H9 (cell line): ENCODE data around the gene CD2AP. TPM values are rescaled to one million over a fixed set of nuclear protein-coding genes. Genes with fewer than 3 reads are reported as not detected.

Experiments used
- DNase-seq: peaks from one replicate; pipeline ENCODE4 v3.0.0-alpha.2; 2017
- H2AFZ ChIP-seq: one replicate; pipeline ENCODE4 v1.6.1; 2013; ENCODE audit warnings: mild to moderate bottlenecking, low read length, control low read depth, moderate library complexity
- H2AK5ac ChIP-seq: 2 replicates; pipeline ENCODE4 v1.6.1; 2013; ENCODE audit warnings: low read length, control low read depth, mixed read lengths; ENCODE audit not compliant: insufficient read length
- H2BK120ac ChIP-seq: one replicate; pipeline ENCODE4 v1.6.1; 2013; ENCODE audit warnings: low read depth, mild to moderate bottlenecking, low read length, control low read depth, inconsistent platforms; ENCODE audit not compliant: poor library complexity, severe bottlenecking
- H2BK12ac ChIP-seq: 2 replicates; pipeline ENCODE4 v1.6.1; 2013; ENCODE audit warnings: low read length, control low read depth, mixed read lengths, low read depth; ENCODE audit not compliant: insufficient read length
- H2BK15ac ChIP-seq: 2 replicates; pipeline ENCODE4 v1.6.1; 2013; ENCODE audit warnings: low read depth, low read length, control low read depth
- H2BK20ac ChIP-seq: one replicate; pipeline ENCODE4 v1.6.1; 2013; ENCODE audit warnings: low read depth, mild to moderate bottlenecking, low read length, control low read depth, inconsistent platforms; ENCODE audit not compliant: poor library complexity, severe bottlenecking
- H2BK5ac ChIP-seq: 2 replicates; pipeline ENCODE4 v1.6.1; 2013; ENCODE audit warnings: low read length, control low read depth, mixed read lengths; ENCODE audit not compliant: insufficient read length
- H3K14ac ChIP-seq: 2 replicates; pipeline ENCODE4 v1.6.1; 2013; ENCODE audit warnings: low read length, control low read depth; ENCODE audit not compliant: insufficient read depth
- H3K18ac ChIP-seq: 2 replicates; pipeline ENCODE4 v1.6.1; 2013; ENCODE audit warnings: low read depth, mild to moderate bottlenecking, mixed read lengths, low read length, control low read depth; ENCODE audit not compliant: insufficient read length
- H3K23ac ChIP-seq: 2 replicates; pipeline ENCODE4 v1.6.1; 2013; ENCODE audit warnings: low read length, control low read depth, mixed read lengths, low read depth; ENCODE audit not compliant: insufficient read length
- H3K23me2 ChIP-seq: 2 replicates; pipeline ENCODE4 v1.6.1; 2013; ENCODE audit warnings: low read depth, mild to moderate bottlenecking, mixed read lengths, low read length, control low read depth; ENCODE audit not compliant: insufficient read length, poor library complexity, severe bottlenecking
- H3K27ac ChIP-seq: 2 replicates; pipeline ENCODE4 v1.5.1; 2013; ENCODE audit warnings: low read length, control low read depth, mixed read lengths, low read depth; ENCODE audit not compliant: insufficient read length
- H3K27me3 ChIP-seq: 2 replicates; pipeline ENCODE4 v1.6.1; 2013; ENCODE audit warnings: low read length, control low read depth, inconsistent platforms; ENCODE audit not compliant: insufficient read depth
- H3K4ac ChIP-seq: 2 replicates; pipeline ENCODE4 v1.6.1; 2013; ENCODE audit warnings: low read depth, mild to moderate bottlenecking, control low read depth, inconsistent platforms, low read length, moderate library complexity
- H3K4me1 ChIP-seq: 2 replicates; pipeline ENCODE4 v1.6.1; 2013; ENCODE audit warnings: low read length, control low read depth, inconsistent platforms; ENCODE audit not compliant: insufficient read depth
- H3K4me2 ChIP-seq: 2 replicates; pipeline ENCODE4 v1.6.1; 2013; ENCODE audit warnings: low read length, control low read depth, mixed read lengths; ENCODE audit not compliant: insufficient read length, insufficient read depth
- H3K56ac ChIP-seq: 2 replicates; pipeline ENCODE4 v1.6.1; 2013; ENCODE audit warnings: low read depth, mild to moderate bottlenecking, mixed read lengths, low read length, control low read depth; ENCODE audit not compliant: insufficient read length
- H3K79me1 ChIP-seq: 2 replicates; pipeline ENCODE4 v1.6.1; 2013; ENCODE audit warnings: low read depth, mild to moderate bottlenecking, moderate library complexity, low read length, control low read depth, inconsistent platforms; ENCODE audit not compliant: insufficient read depth, poor library complexity, severe bottlenecking
- H3K79me2 ChIP-seq: 2 replicates; pipeline ENCODE4 v1.6.1; 2013; ENCODE audit warnings: low read length, control low read depth, inconsistent platforms; ENCODE audit not compliant: insufficient read depth
- H3K9ac ChIP-seq: 2 replicates; pipeline ENCODE4 v1.6.1; 2013; ENCODE audit warnings: low read length, control low read depth, mixed read lengths; ENCODE audit not compliant: insufficient read length; ENCODE audit errors: extremely low read depth
- H3K9me3 ChIP-seq: one replicate; pipeline ENCODE4 v1.6.1; 2013; ENCODE audit warnings: low read depth, low read length, inconsistent platforms; ENCODE audit not compliant: control insufficient read depth
- H3T11ph ChIP-seq: one replicate; pipeline ENCODE4 v1.6.1; 2013; ENCODE audit warnings: mild to moderate bottlenecking, low read length, control low read depth, inconsistent platforms
- H4K20me1 ChIP-seq: one replicate; pipeline ENCODE4 v1.6.1; 2013; ENCODE audit not compliant: control insufficient read depth, insufficient read length, insufficient read depth
- H4K5ac ChIP-seq: 2 replicates; pipeline ENCODE4 v1.6.1; 2013; ENCODE audit warnings: low read depth, mild to moderate bottlenecking, mixed read lengths, low read length, control low read depth; ENCODE audit not compliant: insufficient read length
- H4K8ac ChIP-seq: replicated peaks from 2 replicates; pipeline ENCODE4 v1.6.1; 2013; ENCODE audit warnings: low read length, control low read depth, mixed read lengths, low read depth; ENCODE audit not compliant: insufficient read length
- H4K91ac ChIP-seq: 2 replicates; pipeline ENCODE4 v1.6.1; 2013; ENCODE audit warnings: low read depth, mild to moderate bottlenecking, moderate library complexity, mixed read lengths, low read length, control low read depth; ENCODE audit not compliant: insufficient read length
- H3K27ac Mint-ChIP-seq, 3 experiments: 2 replicates in 2 of 3; 3 replicates in 1 of 3; pipeline ENCODE4 v1.8.0; 2020 to 2021; ENCODE audit warnings: mixed read lengths in 3 of 3, mild to moderate bottlenecking in 1 of 3, moderate library complexity in 1 of 3
- H3K27me3 Mint-ChIP-seq: 2 replicates; pipeline ENCODE4 v1.8.0; 2021; ENCODE audit warnings: low read depth, mild to moderate bottlenecking, moderate library complexity, mixed read lengths
- H3K36me3 Mint-ChIP-seq, 3 experiments: 2 replicates in 2 of 3; 3 replicates in 1 of 3; pipeline ENCODE4 v1.8.0; 2020 to 2021; ENCODE audit warnings: low read depth in 3 of 3, mixed read lengths in 3 of 3; ENCODE audit not compliant: insufficient read depth in 1 of 3
- H3K4me1 Mint-ChIP-seq, 2 experiments: 2 replicates each; pipeline ENCODE4 v1.8.0; 2020; ENCODE audit warnings: mixed read lengths in 2 of 2
- H3K4me3 Mint-ChIP-seq, 2 experiments: 2 replicates in 1 of 2; 3 replicates in 1 of 2; pipeline ENCODE4 v1.8.0; 2020 to 2021; ENCODE audit warnings: mild to moderate bottlenecking in 2 of 2, mixed read lengths in 2 of 2, moderate library complexity in 1 of 2
- H3K9me3 Mint-ChIP-seq, 2 experiments: 2 replicates in 1 of 2; 3 replicates in 1 of 2; pipeline ENCODE4 v1.8.0; 2020; ENCODE audit warnings: mild to moderate bottlenecking in 2 of 2, mixed read lengths in 2 of 2, moderate library complexity in 1 of 2
- CTCF ChIP-seq: fragments of 200-600 bp; sonication (generic); conservative IDR thresholded peaks from 3 replicates; pipeline ENCODE4 v1.8.0; 2021; ENCODE audit warnings: antibody characterized with exemption, mild to moderate bottlenecking
- WGBS: extraction: QIAGEN DNeasy Blood & Tissue Kit; methylation state at CpG from one replicate; pipeline ENCODE4 v1.1.7; 2013; ENCODE audit warnings: missing lambda C conversion rate, low lambda C conversion rate, mixed read lengths; ENCODE audit not compliant: insufficient read length; ENCODE audit errors: extremely low coverage; 5-methylcytosine and 5-hydroxymethylcytosine counted together
- total RNA-seq: library from RNA; stranded (reverse); gene quantifications from 2 replicates; pipeline ENCODE4 v1.2.1, GENCODE V29; 2021

CD2AP gene
- total RNA-seq, 1 experiment from 2014 or later = 50.1 TPM

- no peak for TF ChIP-seq CTCF
- Histone ChIP-seq H4K8ac (no peak overlapping the region), H2BK120ac (no peak overlapping the region), H2AK5ac (no peak overlapping the region), H3K4ac (no peak overlapping the region), H3K56ac (no peak overlapping the region), H3K23ac (no peak overlapping the region), H3K79me2 (no peaks in the 10 kb centered on the region), H2BK5ac (no peak overlapping the region), H3K4me2 (no peak overlapping the region), H3K23me2 (no peaks in the 10 kb centered on the region), H4K91ac (no peak overlapping the region), H3K18ac (no peak overlapping the region), H3K27ac (no peak overlapping the region), H2AFZ (no peak overlapping the region), H3T11ph (no peak overlapping the region), H3K9me3 (no peaks in the 10 kb centered on the region), H2BK12ac (no peak overlapping the region), H3K14ac (no peak overlapping the region), H4K5ac (no peak overlapping the region), H3K9ac (no peak overlapping the region), H4K20me1 (no peaks in the 10 kb centered on the region), H3K27me3 (no peaks in the 10 kb centered on the region), H2BK20ac (no peak overlapping the region), H3K4me1 (no peaks in the 10 kb centered on the region), H2BK15ac (no peak overlapping the region), H3K79me1 (no peaks in the 10 kb centered on the region)
- Mint-ChIP-seq H3K4me3 (no peak overlapping the region), H3K27me3 (no peaks in the 10 kb centered on the region), H3K4me1 (no peaks in the 10 kb centered on the region), H3K36me3 (peaks cover 17 to 63% (median 47%) of the 10 kb centered on the region in 3 experiments; a peak in 6 of 7 replicates), H3K9me3 (no peaks in the 10 kb centered on the region), H3K27ac (no peak overlapping the region)
- no peak for DNase-seq
- no CpG with 5 or more reads among the region's 4 CpGs for WGBS
Measured at GRCh38 chr6:47579040-47579439, 101.5 kb downstream of the CD2AP start.
